Common myeloid progenitor, CD34-positive (primary cell): ENCODE results near the gene TUT1.
"Not testable (repeated sequence)": the region's sequence is repeated elsewhere in the genome, so short reads cannot be mapped to it uniquely, and the experiment has no call there.

Experiments
- CTCF ChIA-PET: fragments of 350-600 bp; sonication (Branson Sonifier 250); formaldehyde crosslinking; loops from one replicate; lab custom pipeline; 2021; ENCODE audit warnings: antibody characterized with exemption; lab: Charles Lee
- POLR2A ChIA-PET: fragments of 350-600 bp; sonication (Branson Sonifier 250); formaldehyde crosslinking; loops from one replicate; lab custom pipeline; 2021; ENCODE audit warnings: antibody characterized with exemption; lab: Charles Lee
- DNase-seq, 3 donors: peaks; one replicate each; pipeline versions ENCODE4 v3.0.0 to v3.0.0-alpha.2; 2013
- H3K27ac ChIP-seq, 2 experiments: 1 replicate in 1 of 2; 2 replicates in 1 of 2; pipeline ENCODE4 v1.7.0; 2013; ENCODE audit warnings: inconsistent platforms in 2 of 2, low read length in 2 of 2, mild to moderate bottlenecking in 2 of 2, low read depth in 1 of 2, moderate library complexity in 1 of 2; ENCODE audit not compliant: severe bottlenecking in 2 of 2, insufficient read depth in 1 of 2, poor library complexity in 1 of 2
- H3K27me3 ChIP-seq, 5 experiments: replicated peaks in 2 of 5; 1 replicate in 3 of 5; 2 replicates in 2 of 5; pipeline versions ENCODE4 v1.6.1 to v1.7.0; 2013; ENCODE audit warnings: low read length in 4 of 5, mild to moderate bottlenecking in 2 of 5, moderate library complexity in 2 of 5, inconsistent platforms in 1 of 5; ENCODE audit not compliant: insufficient read depth in 5 of 5, control insufficient read depth in 4 of 5
- H3K36me3 ChIP-seq, 4 experiments: 1 replicate in 2 of 4; 2 replicates in 2 of 4; pipeline versions ENCODE4 v1.6.1 to v1.7.0; 2013; ENCODE audit warnings: low read length in 3 of 4, control low read depth in 1 of 4, mild to moderate bottlenecking in 1 of 4; ENCODE audit not compliant: control insufficient read depth in 4 of 4, insufficient read depth in 4 of 4
- H3K4me1 ChIP-seq, 4 experiments: 1 replicate in 3 of 4; 2 replicates in 1 of 4; pipeline versions ENCODE4 v1.6.1 to v1.7.1; 2013; ENCODE audit warnings: low read length in 3 of 4, mild to moderate bottlenecking in 3 of 4, control low read depth in 1 of 4, inconsistent platforms in 1 of 4, moderate library complexity in 1 of 4; ENCODE audit not compliant: control insufficient read depth in 4 of 4, insufficient read depth in 4 of 4; ENCODE audit errors: control extremely low read depth in 1 of 4
- H3K4me3 ChIP-seq, 7 experiments: 1 replicate in 4 of 7; 2 replicates in 3 of 7; pipeline versions ENCODE4 v1.5.1 to v1.7.0; 2013; ENCODE audit warnings: mild to moderate bottlenecking in 7 of 7, low read length in 6 of 7, moderate library complexity in 6 of 7, inconsistent platforms in 2 of 7, low read depth in 2 of 7, control low read depth in 1 of 7; ENCODE audit not compliant: insufficient read depth in 4 of 7, control insufficient read depth in 1 of 7; ENCODE audit errors: extremely low read depth in 1 of 7
- H3K9me3 ChIP-seq, 5 experiments: 1 replicate in 4 of 5; 2 replicates in 1 of 5; pipeline versions ENCODE4 v1.6.1 to v1.7.1; 2013; ENCODE audit warnings: low read length in 4 of 5, mild to moderate bottlenecking in 2 of 5, inconsistent platforms in 1 of 5, low read depth in 1 of 5, moderate library complexity in 1 of 5; ENCODE audit not compliant: control insufficient read depth in 4 of 5, insufficient read depth in 2 of 5; ENCODE audit errors: control extremely low read depth in 1 of 5
- WGBS: methylation state at CpG from one replicate; pipeline ENCODE4 v1.1.5; 2013; ENCODE audit not compliant: insufficient coverage; 5-methylcytosine and 5-hydroxymethylcytosine counted together

TUT1 gene

GRCh38 chr11:62621027-62621566, 29.8 kb upstream of the TUT1 start:
- POLR2A ChIA-PET: interaction anchor here (0.5 to 2.4 kb wide), 7 partner anchors 9 to 362 kb away, joined by 3 to 17 read pairs (median 4); partner anchors contain the start of genes C11orf98, CSKMT, GANAB and TUT1
- DNase-seq: no peak
- H3K4me3 ChIP-seq: peak overlapping the region; percentile 50 to 96 (median 78)
- CTCF ChIA-PET: interaction anchor here (1.0 to 4.6 kb wide), 5 partner anchors 10 to 51 kb away, joined by 3 to 18 read pairs (median 3); partner anchors contain the start of genes LBHD1 and UQCC3
- peaks cover 8 to 35% (median 29%) of the 10 kb centered on the region in 4 experiments for H3K4me1 ChIP-seq
- H3K9me3 ChIP-seq: no peaks in the 10 kb centered on the region
- H3K36me3 ChIP-seq: peaks cover 5 to 30% (median 25%) of the 10 kb centered on the region in 4 experiments
- 33% methylated on average over 6 of the region's 8 CpGs for WGBS
- no peaks in the 10 kb centered on the region for H3K27me3 ChIP-seq
- H3K27ac ChIP-seq: peak overlapping the region; percentile 72 to 83

GRCh38 chr11:62616957-62617356, 25.6 kb upstream of the TUT1 start:
- H3K27me3 ChIP-seq, H3K9me3 ChIP-seq, CTCF ChIA-PET, DNase-seq, H3K4me3 ChIP-seq, H3K27ac ChIP-seq, POLR2A ChIA-PET: not testable (repeated sequence)
- 100% methylated on average over 5 of the region's 14 CpGs for WGBS
- Histone ChIP-seq H3K36me3 (peaks cover 0 to 29% (median 23%) of the 10 kb centered on the region in 4 experiments), H3K4me1 (peaks cover 8 to 30% (median 24%) of the 10 kb centered on the region in 4 experiments)

GRCh38 chr11:62615521-62615920, 24.2 kb upstream of the TUT1 start:
- H3K9me3 ChIP-seq: no peaks in the 10 kb centered on the region
- CTCF ChIA-PET: interaction anchor here (2.2 kb wide), 1 partner anchor 24 kb away, joined by 4 read pairs; the partner anchor contains the start of gene TUT1
- peaks cover under 1 to 32% (median 27%) of the 10 kb centered on the region in 4 experiments for H3K4me1 ChIP-seq
- no peak for DNase-seq
- H3K27ac ChIP-seq: no peak overlapping the region
- no peak overlapping the region for H3K4me3 ChIP-seq
- no peaks in the 10 kb centered on the region for H3K27me3 ChIP-seq
- peaks cover 0 to 32% (median 23%) of the 10 kb centered on the region in 4 experiments for H3K36me3 ChIP-seq
- WGBS: 100% methylated on average over 3 of the region's 7 CpGs
- POLR2A ChIA-PET: no interaction called here

- Histone ChIP-seq H3K27ac (peak overlapping the region in 1 of 2 experiments; percentile 25), H3K9me3 (no peaks in the 10 kb centered on the region), H3K36me3 (peaks cover 0 to 44% (median 27%) of the 10 kb centered on the region in 4 experiments), H3K4me1 (peaks cover 0 to 33% (median 25%) of the 10 kb centered on the region in 4 experiments), H3K27me3 (no peaks in the 10 kb centered on the region), H3K4me3 (no peak overlapping the region)
- no peak for DNase-seq
- 89% methylated on average over 5 of the region's 8 CpGs for WGBS
- POLR2A ChIA-PET: interaction anchor here (3.4 kb wide), 1 partner anchor 12 kb away, joined by 10 read pairs; the partner anchor contains the start of gene MTA2
- CTCF ChIA-PET: interaction anchor here (1.5 to 2.2 kb wide), 3 partner anchors 10 to 27 kb away, joined by 3 to 5 read pairs (median 4); partner anchors contain the start of gene TUT1
Observed at GRCh38 chr11:62614275-62614674, 23.0 kb upstream of the TUT1 start.

GRCh38 chr11:62613291-62613778, 22.0 kb upstream of the TUT1 start:
- Histone ChIP-seq H3K27me3 (no peaks in the 10 kb centered on the region), H3K9me3 (no peaks in the 10 kb centered on the region), H3K27ac (no peak overlapping the region), H3K4me3 (peak overlapping the region in 2 of 7 experiments; percentile 7 to 75), H3K4me1 (peaks cover 0 to 40% (median 28%) of the 10 kb centered on the region in 4 experiments), H3K36me3 (peaks cover under 1 to 54% (median 32%) of the 10 kb centered on the region in 4 experiments)
- no peak for DNase-seq
- 84% methylated on average over 10 of the region's 15 CpGs for WGBS
- CTCF ChIA-PET: interaction anchor here (0.5 to 3.9 kb wide), 8 partner anchors 11 to 62 kb away, joined by 3 to 15 read pairs (median 3); no protein-coding TSS in a partner anchor
- POLR2A ChIA-PET: interaction anchor here (3.4 kb wide), 1 partner anchor 11 kb away, joined by 10 read pairs; the partner anchor contains the start of gene MTA2

GRCh38 chr11:62612366-62613290, 21.3 kb upstream of the TUT1 start, which contains the start of the genes EML3 and ROM1:
EML3 (minus strand) TSS chr11:62612775; CDS start chr11:62612457, 318 bp downstream.
ROM1 (plus strand) TSS chr11:62613257; CDS start chr11:62613282, 25 bp downstream.
- CTCF ChIA-PET: interaction anchor here (0.5 to 5.2 kb wide), 21 partner anchors 9 to 89 kb away, joined by 3 to 62 read pairs (median 4); partner anchors contain the start of genes B3GAT3, INTS5, LRRN4CL and MTA2
- no peaks in the 10 kb centered on the region for H3K9me3 ChIP-seq
- no peaks in the 10 kb centered on the region for H3K27me3 ChIP-seq
- peak within 1 kb of the TSS; percentile 52 to 94 (median 79) for H3K4me3 ChIP-seq
- H3K4me1 ChIP-seq: peaks cover 0 to 48% (median 34%) of the 10 kb centered on the region in 4 experiments
- WGBS: 2% methylated on average over 78 of the region's 91 CpGs
- POLR2A ChIA-PET: interaction anchor here (0.7 to 3.4 kb wide), 5 partner anchors 9 to 229 kb away, joined by 3 to 10 read pairs (median 4); partner anchors contain the start of genes B3GAT3, C11orf98, CSKMT and MTA2
- DNase-seq: peak; percentile 88 to 95 (median 94)
- peak within 1 kb of the TSS; percentile 46 to 87 for H3K27ac ChIP-seq
- H3K36me3 ChIP-seq: peaks cover 4 to 56% (median 34%) of the 10 kb centered on the region in 4 experiments
